Transverse colon (tissue), 4 donors: ENCODE measurements around the gene MVD. TPM values are rescaled to one million over a fixed set of nuclear protein-coding genes. Genes with fewer than 3 reads are reported as not detected.

Experiments
- DNase-seq: peaks from one replicate; pipeline ENCODE4 v3.0.0-alpha.2; 2019
- H3K27ac ChIP-seq, 4 donors: fragments of 200-600 bp; sonication (generic); 2 replicates each; pipeline ENCODE4 v1.5.1; 2016 to 2018; ENCODE audit warnings: inconsistent platforms in 4 of 4
- H3K27me3 ChIP-seq: fragments of 200-600 bp; sonication (generic); 2 replicates; pipeline ENCODE4 v1.5.1; 2017; ENCODE audit warnings: inconsistent platforms
- H3K36me3 ChIP-seq, 4 donors: fragments of 200-600 bp; sonication (generic); 2 replicates each; pipeline ENCODE4 v1.5.1; 2017 to 2019; ENCODE audit warnings: inconsistent platforms in 4 of 4
- H3K4me1 ChIP-seq, 4 donors: fragments of 200-600 bp; sonication (generic); 2 replicates each; pipeline ENCODE4 v1.5.1; 2017 to 2020; ENCODE audit warnings: inconsistent platforms in 4 of 4
- H3K4me3 ChIP-seq, 4 donors: fragments of 200-600 bp; sonication (generic); 1 replicate in 1 of 4; 2 replicates in 3 of 4; pipeline versions ENCODE4 v1.5.1 to v1.6.1; 2017 to 2019; ENCODE audit warnings: inconsistent platforms in 4 of 4
- H3K9me3 ChIP-seq, 2 donors: fragments of 200-600 bp; sonication (generic); 2 replicates each; pipeline ENCODE4 v1.5.1; 2017 to 2019; ENCODE audit warnings: inconsistent platforms in 2 of 2
- CTCF ChIP-seq, 5 experiments: fragments of 200-600 bp in 3 of 5; fragments of 450-650 bp in 2 of 5; sonication (generic) in 3 of 5; IDR thresholded peaks; 1 replicate in 2 of 5; 2 replicates in 3 of 5; pipeline ENCODE4 v1.5.1; 2016 to 2017; ENCODE audit warnings: antibody characterized with exemption in 5 of 5, inconsistent platforms in 3 of 5, mild to moderate bottlenecking in 2 of 5, moderate library complexity in 1 of 5
- EP300 ChIP-seq: sonication (generic); formaldehyde crosslinking; IDR thresholded peaks from one replicate; pipeline ENCODE4 v1.6.1; 2017; ENCODE audit warnings: antibody characterized with exemption, low read depth
- POLR2A ChIP-seq: fragments of 450-650 bp; IDR thresholded peaks from one replicate; pipeline ENCODE4 v1.6.1; 2016; ENCODE audit warnings: antibody characterized with exemption, mild to moderate bottlenecking, moderate library complexity
- POLR2AphosphoS5 ChIP-seq, 3 donors: sonication (generic); formaldehyde crosslinking; IDR thresholded peaks; one replicate each; pipeline ENCODE4 v1.6.1; 2016; ENCODE audit warnings: antibody characterized with exemption in 3 of 3
- WGBS, 2 donors: methylation state at CpG; one replicate each; pipeline ENCODE4 v1.1.5; 2018; ENCODE audit warnings: low coverage in 1 of 2; 5-methylcytosine and 5-hydroxymethylcytosine counted together
- in situ Hi-C, 4 donors: fragments of 200-750 bp; cut with MboI; loops; one replicate each; pipeline versions ENCODE4 v1.15.0 to v1.15.1; 2017; ENCODE audit warnings: low sequenced_read_pairs in 3 of 4, low pct_ligation_motif_present in 1 of 4, low pct_unique_long_range_greater_than_20kb in 1 of 4
- intact Hi-C: fragments of 100-400 bp; cut with DNase I; formaldehyde crosslinking; loops from one replicate; pipeline ENCODE4 v1.15.1; 2023; ENCODE audit warnings: low total_unique reads
- total RNA-seq, 4 donors: library from RNA; depleted of rRNA; stranded (reverse); fragments of >200 nt; gene quantifications; one replicate each; pipeline ENCODE4 v1.1.0, GENCODE V29; 2016

Gene MVD
- total RNA-seq, 4 donors from 2014 or later = 20.5 to 75.6 (median 47.3) TPM

DNA sequence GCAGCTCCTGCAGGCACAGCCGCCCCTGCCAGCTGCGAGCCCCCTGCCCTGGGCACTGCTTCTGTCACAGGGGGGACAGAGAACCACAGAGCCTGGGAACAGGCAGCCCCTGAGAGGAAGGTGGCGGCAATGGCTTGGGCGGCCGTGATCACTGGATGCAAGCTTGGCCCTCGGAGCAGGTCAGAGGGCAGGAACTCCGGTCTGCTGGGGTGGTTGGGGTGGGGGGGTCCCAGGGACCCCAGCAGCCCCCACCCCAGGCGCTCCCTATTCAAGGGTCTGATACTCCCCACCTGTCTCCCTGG is 10.2 kb downstream of the MVD start:
- no peaks in the 10 kb centered on the region for H3K9me3 ChIP-seq
- in situ Hi-C loops = no loop called here
- H3K4me1 ChIP-seq = peaks cover 9 to 24% (median 21%) of the 10 kb centered on the region in 4 donors
- intact Hi-C loops = no loop called here
- no peak overlapping the region for H3K4me3 ChIP-seq
- 97% methylated on average over 8 of the region's 8 CpGs; no CpG with 5 or more reads in 1 of the 2 donors for WGBS, 2 donors
- no peak overlapping the region for H3K27ac ChIP-seq
- no peaks in the 10 kb centered on the region for H3K27me3 ChIP-seq
- H3K36me3 ChIP-seq = peaks cover 0 to 7% (median 0%) of the 10 kb centered on the region in 4 donors
- TF ChIP-seq POLR2AphosphoS5 (IDR thresholded peaks at IDR 0.05) (no peak), CTCF (IDR thresholded peaks at IDR 0.05) (no peak)
- DNase-seq = no peak

DNA sequence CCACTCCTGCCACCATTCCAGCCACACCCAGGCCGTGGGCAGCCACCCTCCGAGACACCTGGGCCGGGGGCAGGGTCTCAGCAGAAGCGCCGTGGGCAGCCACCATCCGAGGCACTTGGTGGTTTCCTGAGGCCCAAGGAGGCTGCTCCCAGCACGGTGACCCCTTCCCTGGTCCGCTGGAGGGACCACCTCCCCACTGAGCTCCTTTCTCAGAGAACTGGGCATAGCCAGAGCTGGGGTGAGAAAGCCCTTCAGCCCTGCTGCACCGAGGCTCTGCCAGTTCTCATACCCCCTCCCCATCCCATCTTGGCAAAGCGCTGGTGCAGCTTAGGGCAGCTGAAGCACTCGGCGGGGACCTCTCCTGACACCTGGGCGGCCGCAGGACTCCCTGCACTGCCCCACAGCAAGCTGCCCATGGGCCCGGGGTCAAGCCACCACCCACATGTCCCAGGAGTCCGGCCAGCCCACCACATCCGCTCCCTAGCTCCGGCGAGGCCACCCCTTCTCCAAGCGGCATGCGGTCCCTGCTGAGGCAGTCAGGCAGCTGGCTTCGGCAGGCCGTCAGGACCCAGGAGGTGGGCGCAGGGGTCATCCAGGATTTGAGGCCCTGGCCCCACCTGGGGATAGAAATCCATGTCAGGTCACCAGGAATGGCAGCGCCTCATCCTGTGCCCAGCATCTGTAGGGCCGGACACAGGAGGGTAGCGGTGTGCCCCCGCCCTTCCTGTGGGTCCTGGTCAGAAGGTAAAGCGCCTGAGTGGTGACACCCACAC is 10.7 kb downstream of the MVD start:
- intact Hi-C loops = no loop called here
- no peak for TF ChIP-seq CTCF (IDR thresholded peaks at IDR 0.05)
- no peak for TF ChIP-seq EP300
- TF ChIP-seq POLR2A = no peak
- TF ChIP-seq POLR2AphosphoS5 (IDR thresholded peaks at IDR 0.05) = no peak
- in situ Hi-C loops = no loop called here
- peak overlapping the region; percentile 85 to 89 (median 88) for H3K27ac ChIP-seq
- 89% methylated on average over 23 of the region's 29 CpGs; no CpG with 5 or more reads in 1 of the 2 donors for WGBS, 2 donors
- peaks cover 0 to 7% (median 0%) of the 10 kb centered on the region in 4 donors for H3K36me3 ChIP-seq
- H3K27me3 ChIP-seq = no peaks in the 10 kb centered on the region
- DNase-seq = no peak
- H3K4me3 ChIP-seq = no peak overlapping the region
- H3K9me3 ChIP-seq = no peaks in the 10 kb centered on the region
- peaks cover 9 to 24% (median 21%) of the 10 kb centered on the region in 4 donors for H3K4me1 ChIP-seq

- intact Hi-C loops = no loop called here
- Histone ChIP-seq H3K4me3 (peak overlapping the region; percentile 53 to 82 (median 69)), H3K27ac (peak overlapping the region; percentile 85 to 89 (median 88)), H3K36me3 (peaks cover 0 to 7% (median 0%) of the 10 kb centered on the region in 4 donors), H3K9me3 (no peaks in the 10 kb centered on the region), H3K27me3 (no peaks in the 10 kb centered on the region), H3K4me1 (peaks cover 9 to 29% (median 21%) of the 10 kb centered on the region in 4 donors)
- TF ChIP-seq POLR2AphosphoS5 (IDR thresholded peaks at IDR 0.05) = peak in 2 of 3 donors; percentile 19 to 25
- no peak for TF ChIP-seq EP300
- peak; percentile 7 for TF ChIP-seq POLR2A
- no peak for TF ChIP-seq CTCF (IDR thresholded peaks at IDR 0.05)
- peak; percentile 81 for DNase-seq
- in situ Hi-C loops = no loop called here
- 33% methylated on average over 17 of the region's 24 CpGs; no CpG with 5 or more reads in 1 of the 2 donors for WGBS, 2 donors
Observed at GRCh38 chr16:88651276-88651988, 11.5 kb downstream of the MVD start.

- no peaks in the 10 kb centered on the region for H3K9me3 ChIP-seq
- TF ChIP-seq POLR2A = peak; percentile 76
- TF ChIP-seq CTCF (IDR thresholded peaks at IDR 0.05) = no peak
- TF ChIP-seq POLR2AphosphoS5 (IDR thresholded peaks at IDR 0.05) = peak; percentile 72 to 92 (median 90)
- TF ChIP-seq EP300 = no peak
- H3K4me3 ChIP-seq = peak within 1 kb of the TSS; percentile 53 to 82 (median 69)
- intact Hi-C loops = no loop called here
- DNase-seq = peak; percentile 91
- H3K27ac ChIP-seq = peak within 1 kb of the TSS; percentile 85 to 89 (median 88)
- H3K4me1 ChIP-seq = peaks cover 9 to 35% (median 23%) of the 10 kb centered on the region in 4 donors
- no peaks in the 10 kb centered on the region for H3K27me3 ChIP-seq
- peaks cover 0 to 7% (median 0%) of the 10 kb centered on the region in 4 donors for H3K36me3 ChIP-seq
- WGBS, 2 donors = 0% methylated on average over 10 of the region's 41 CpGs; no CpG with 5 or more reads in 1 of the 2 donors
- in situ Hi-C loops = no loop called here
Observed at GRCh38 chr16:88650749-88651275, 12.1 kb downstream of the MVD start, which contains the start of gene CYBA. TSS of gene CYBA (minus strand) at chr16:88651053. CDS start at chr16:88651013, 40 bp downstream.
